Suprapubic skin (tissue), 4 donors: ENCODE results near the gene DLGAP4. TPM values are rescaled to one million over a fixed set of nuclear protein-coding genes. Genes with fewer than 3 reads are reported as not detected.
A peak's percentile ranks its signal among the peaks of the same experiment; 100 is the strongest.

Experiments used
- DNase-seq, 2 donors: peaks; one replicate each; pipeline ENCODE4 v3.0.0-alpha.2; 2019; ENCODE audit warnings: low spot score in 2 of 2
- H3K27ac ChIP-seq: fragments of 200-600 bp; sonication (generic); one replicate; pipeline ENCODE4 v1.5.1; 2019
- H3K27me3 ChIP-seq: fragments of 200-600 bp; sonication (generic); one replicate; pipeline ENCODE4 v1.5.1; 2019
- H3K36me3 ChIP-seq: fragments of 200-600 bp; sonication (generic); one replicate; pipeline ENCODE4 v1.5.1; 2019
- H3K4me1 ChIP-seq: fragments of 200-600 bp; sonication (generic); one replicate; pipeline ENCODE4 v1.5.1; 2019
- H3K4me3 ChIP-seq: fragments of 200-600 bp; sonication (generic); one replicate; pipeline ENCODE4 v1.5.1; 2019; ENCODE audit warnings: mild to moderate bottlenecking
- H3K9me3 ChIP-seq: fragments of 200-600 bp; sonication (generic); one replicate; pipeline ENCODE4 v1.5.1; 2019
- CTCF ChIP-seq, 2 donors: fragments of 200-600 bp in 1 of 2; fragments of 450-650 bp in 1 of 2; sonication (generic) in 1 of 2; IDR thresholded peaks; one replicate each; pipeline ENCODE4 v1.5.1; 2016 to 2019; ENCODE audit warnings: antibody characterized with exemption in 2 of 2, mild to moderate bottlenecking in 1 of 2, moderate library complexity in 1 of 2
- EP300 ChIP-seq: sonication (generic); formaldehyde crosslinking; IDR thresholded peaks from one replicate; pipeline ENCODE4 v1.6.1; 2017; ENCODE audit warnings: antibody characterized with exemption
- POLR2A ChIP-seq, 2 donors: fragments of 450-650 bp; IDR thresholded peaks; one replicate each; pipeline ENCODE4 v1.6.1; 2017; ENCODE audit warnings: antibody characterized with exemption in 2 of 2, mild to moderate bottlenecking in 2 of 2, moderate library complexity in 2 of 2
- POLR2AphosphoS5 ChIP-seq, 3 donors: sonication (generic); formaldehyde crosslinking; IDR thresholded peaks; one replicate each; pipeline ENCODE4 v1.6.1; 2017; ENCODE audit warnings: antibody characterized with exemption in 3 of 3
- WGBS: methylation state at CpG from one replicate; pipeline ENCODE4 v1.1.5; 2018; 5-methylcytosine and 5-hydroxymethylcytosine counted together
- total RNA-seq, 4 donors: library from RNA; depleted of rRNA; stranded (reverse); fragments of >200 nt; gene quantifications; one replicate each; pipeline ENCODE4 v1.1.0, GENCODE V29; 2016

Gene DLGAP4
- total RNA-seq, 4 donors from 2014 or later: 69.5 to 120 (median 96.8) TPM

- Histone ChIP-seq H3K27me3 (no peaks in the 10 kb centered on the region), H3K4me3 (peak within 1 kb of the TSS; percentile 85), H3K4me1 (peaks cover 36% of the 10 kb centered on the region), H3K9me3 (no peaks in the 10 kb centered on the region), H3K27ac (peak within 1 kb of the TSS; percentile 89), H3K36me3 (no peaks in the 10 kb centered on the region)
- peak; percentile 90 to 91 for DNase-seq
- no CpG with 5 or more reads among the region's 80 CpGs for WGBS
- TF ChIP-seq POLR2A (IDR thresholded peaks at IDR 0.05) (peak in 1 of 2 donors; percentile 14), POLR2AphosphoS5 (IDR thresholded peaks at IDR 0.05) (no peak), EP300 (no peak), CTCF (IDR thresholded peaks at IDR 0.05) (no peak)
Observed at GRCh38 chr20:36573103-36573797, 267.1 kb downstream of the DLGAP4 start, which contains the start of gene TGIF2. TSS of gene TGIF2 (plus strand) at chr20:36573597. CDS start at chr20:36578775, 5,178 bp downstream.

GRCh38 chr20:36573798-36574365 is 267.7 kb downstream of the DLGAP4 start:
- H3K36me3 ChIP-seq: peaks cover 3% of the 10 kb centered on the region
- peak; percentile 76 to 80 for DNase-seq
- peaks cover 36% of the 10 kb centered on the region for H3K4me1 ChIP-seq
- WGBS: no CpG with 5 or more reads among the region's 53 CpGs
- H3K9me3 ChIP-seq: no peaks in the 10 kb centered on the region
- peak overlapping the region; percentile 89 for H3K27ac ChIP-seq
- TF ChIP-seq POLR2AphosphoS5 (IDR thresholded peaks at IDR 0.05) (no peak), CTCF (IDR thresholded peaks at IDR 0.05) (no peak), POLR2A (IDR thresholded peaks at IDR 0.05) (no peak), EP300 (no peak)
- peak overlapping the region; percentile 85 for H3K4me3 ChIP-seq
- no peaks in the 10 kb centered on the region for H3K27me3 ChIP-seq

- WGBS: 0% methylated on average over 18 of the region's 69 CpGs
Observed at GRCh38 chr20:36574366-36575135, 268.4 kb downstream of the DLGAP4 start.

GRCh38 chr20:36576081-36576445 is 269.9 kb downstream of the DLGAP4 start:
- Histone ChIP-seq H3K27me3 (no peaks in the 10 kb centered on the region), H3K4me3 (no peak overlapping the region), H3K4me1 (peaks cover 33% of the 10 kb centered on the region), H3K27ac (no peak overlapping the region), H3K9me3 (no peaks in the 10 kb centered on the region), H3K36me3 (peaks cover 22% of the 10 kb centered on the region)
- no peak for TF ChIP-seq EP300
- no peak for TF ChIP-seq POLR2A (IDR thresholded peaks at IDR 0.05)
- TF ChIP-seq CTCF (IDR thresholded peaks at IDR 0.05): no peak
- TF ChIP-seq POLR2AphosphoS5 (IDR thresholded peaks at IDR 0.05): no peak
- WGBS: 57% methylated on average over 1 of the region's 1 CpG
- no peak for DNase-seq

More at GRCh38 chr20:36574366-36575135, 268.4 kb downstream of the DLGAP4 start:
- H3K36me3 ChIP-seq: peaks cover 9% of the 10 kb centered on the region
- H3K4me1 ChIP-seq: peaks cover 35% of the 10 kb centered on the region
- H3K9me3 ChIP-seq: no peaks in the 10 kb centered on the region
- DNase-seq: peak in 1 of 2 donors; percentile 81
- peak overlapping the region; percentile 85 for H3K4me3 ChIP-seq
- TF ChIP-seq POLR2AphosphoS5 (IDR thresholded peaks at IDR 0.05): no peak
- TF ChIP-seq POLR2A (IDR thresholded peaks at IDR 0.05): no peak
- TF ChIP-seq CTCF (IDR thresholded peaks at IDR 0.05): no peak
- TF ChIP-seq EP300: no peak
- no peaks in the 10 kb centered on the region for H3K27me3 ChIP-seq
- peak overlapping the region; percentile 89 for H3K27ac ChIP-seq

Other genes with a start within 250 kb of the DLGAP4 start
- gene EPB41L1, start 151.6 kb upstream of the DLGAP4 start, total RNA-seq: 10 to 100 TPM; 14.3 to 27.9 (median 21.4) TPM
- gene AAR2, start 69.9 kb upstream of the DLGAP4 start, total RNA-seq: 10 to 100 TPM; 34.4 to 54.6 (median 43.8) TPM
- 10 to 100 TPM; 29.4 to 34.0 (median 30.7) TPM for gene MYL9, start 235.2 kb downstream of the DLGAP4 start, total RNA-seq